ENCODE data around the gene TLE2. TPM values are rescaled to one million over a fixed set of nuclear protein-coding genes. Genes with fewer than 3 reads are reported as not detected.

The TLE2 gene
- total and polyA plus RNA-seq, 2 of the 4 experiments (the other 2 are of a cell fraction), result under 0.01 to 0.41 TPM

DNA sequence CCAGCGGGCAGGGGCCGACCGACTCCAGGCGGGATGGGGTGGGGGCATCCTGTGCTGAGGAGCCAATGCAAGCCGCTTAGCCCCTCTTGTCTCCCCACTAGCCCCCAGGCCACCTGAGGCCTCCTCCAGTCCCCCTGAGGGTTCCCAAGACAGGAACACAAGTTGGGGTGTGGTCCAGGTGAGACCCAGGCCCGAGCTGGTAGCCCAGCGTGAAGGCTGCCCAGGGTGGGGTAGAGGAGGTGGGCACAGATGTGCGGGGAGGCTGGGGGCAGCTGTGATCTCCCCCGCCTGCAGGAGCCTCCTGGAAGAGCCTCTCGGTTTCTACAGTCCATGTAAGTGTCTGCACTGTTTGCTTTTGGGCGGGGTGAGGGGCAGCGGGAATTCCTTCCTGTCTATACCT is 41.3 kb downstream of the TLE2 start:
- TF ChIP-seq RAD21 (IDR thresholded peaks at IDR 0.05; ENCODE audit: low read length) (no peak), FOS (IDR thresholded peaks at IDR 0.05; ENCODE audit: low read depth, low read length) (no peak), MAZ (IDR thresholded peaks at IDR 0.05; ENCODE audit: borderline replicate concordance, low read depth, low read length) (no peak)
- H3K27me3 ChIP-seq (ENCODE audit: control insufficient read depth, insufficient read depth, low read length), result peaks cover 20% of the 10 kb centered on the region
- no peaks in the 10 kb centered on the region for H3K79me1 ChIP-seq (ENCODE audit: low read depth in 1 of 2, low read length in 2 of 2)
- no peaks in the 10 kb centered on the region for H3K9me1 ChIP-seq (ENCODE audit: insufficient read depth, low read length)
- in situ Hi-C loops (cut with MboI; ENCODE audit: low sequenced_read_pairs) (no loop called here), dilution Hi-C loops (cut with HindIII; ENCODE audit: low sequenced_read_pairs, unreplicated experiment) (no loop called here), intact Hi-C loops (cut with micrococcal nuclease) (no loop called here)
- POLR2A ChIA-PET (ENCODE audit: unreplicated experiment), result no interaction called here
- ATAC-seq (ENCODE audit: low read depth), result no peak
- H2AK9ac ChIP-seq (replicated peaks; ENCODE audit: low read depth, low read length, poor library complexity), result no peak overlapping the region
- H3K4me3 ChIP-seq (ENCODE audit: insufficient read depth, low read depth, low read length), result no peak overlapping the region
- WGBS, 2 experiments (ENCODE audit: extremely low coverage in 2 of 2, insufficient read length in 1 of 2), result 60% methylated on average over 1 of the region's 12 CpGs; no CpG with 5 or more reads in 1 of the 2 experiments
- no peaks in the 10 kb centered on the region for H3K9me3 ChIP-seq (ENCODE audit: control insufficient read depth, insufficient read depth, low read length)
- H4K20me1 ChIP-seq (ENCODE audit: insufficient read depth, low read length), result no peaks in the 10 kb centered on the region
- H2BK15ac ChIP-seq (ENCODE audit: low read depth, low read length), result no peak overlapping the region
- no peak overlapping the region for H3K18ac ChIP-seq (ENCODE audit: low read depth, low read length)
- H4K91ac ChIP-seq (ENCODE audit: insufficient read depth, low read depth, low read length), result no peak overlapping the region
- no peak overlapping the region for H2AFZ ChIP-seq (replicated peaks; ENCODE audit: low read length, poor library complexity)
- no peak for DNase-seq
- H3K36me3 ChIP-seq (ENCODE audit: control insufficient read depth, insufficient read depth, low read length), result no peaks in the 10 kb centered on the region
- no peak overlapping the region for H3K23ac ChIP-seq (ENCODE audit: low read depth, low read length)
- no peak overlapping the region for H4K5ac ChIP-seq (ENCODE audit: low read depth, low read length)
- no peak overlapping the region for H3K4me2 ChIP-seq (ENCODE audit: low read depth, low read length)
- no peak overlapping the region for H3K27ac ChIP-seq (ENCODE audit: insufficient read depth, low read length)
- H4K8ac ChIP-seq (ENCODE audit: low read depth in 2 of 2, low read length in 2 of 2), result no peak overlapping the region
- H2BK120ac ChIP-seq (ENCODE audit: low read depth, low read length), result no peak overlapping the region
- no peak overlapping the region for H2BK5ac ChIP-seq (ENCODE audit: low read depth, low read length, poor library complexity, severe bottlenecking)
- H3K4me1 ChIP-seq (ENCODE audit: control insufficient read depth, insufficient read depth, low read length), result peaks cover 5% of the 10 kb centered on the region; the same call in 1 of the 2 replicates
- H3K4ac ChIP-seq (ENCODE audit: low read depth, low read length), result no peak overlapping the region
- no peak overlapping the region for H3K14ac ChIP-seq (replicated peaks; ENCODE audit: low read depth, low read length)
- CTCF ChIA-PET, result no interaction called here
- no peak overlapping the region for H2AK5ac ChIP-seq (ENCODE audit: low read depth, low read length)
- no TSS peak for BruUV-seq (replicated peaks)
- H3K56ac ChIP-seq (ENCODE audit: extremely low read depth, insufficient read depth, low read length), result no peak overlapping the region
- no peak overlapping the region for H3K9ac ChIP-seq (ENCODE audit: low read depth, low read length)
- H2BK20ac ChIP-seq (ENCODE audit: low read depth, low read length), result no peak overlapping the region
